Smooth muscle cell of the umbilical artery (primary cell): ENCODE measurements around the gene GALNT5. TPM values are rescaled to one million over a fixed set of nuclear protein-coding genes. Genes with fewer than 3 reads are reported as not detected.

Source experiments
- total RNA-seq: library from RNA; depleted of rRNA; stranded (reverse); fragments of >200 nt; gene quantifications from 2 replicates; pipeline ENCODE4 v1.2.3, GENCODE V29; 2014

The GALNT5 gene, protein sequence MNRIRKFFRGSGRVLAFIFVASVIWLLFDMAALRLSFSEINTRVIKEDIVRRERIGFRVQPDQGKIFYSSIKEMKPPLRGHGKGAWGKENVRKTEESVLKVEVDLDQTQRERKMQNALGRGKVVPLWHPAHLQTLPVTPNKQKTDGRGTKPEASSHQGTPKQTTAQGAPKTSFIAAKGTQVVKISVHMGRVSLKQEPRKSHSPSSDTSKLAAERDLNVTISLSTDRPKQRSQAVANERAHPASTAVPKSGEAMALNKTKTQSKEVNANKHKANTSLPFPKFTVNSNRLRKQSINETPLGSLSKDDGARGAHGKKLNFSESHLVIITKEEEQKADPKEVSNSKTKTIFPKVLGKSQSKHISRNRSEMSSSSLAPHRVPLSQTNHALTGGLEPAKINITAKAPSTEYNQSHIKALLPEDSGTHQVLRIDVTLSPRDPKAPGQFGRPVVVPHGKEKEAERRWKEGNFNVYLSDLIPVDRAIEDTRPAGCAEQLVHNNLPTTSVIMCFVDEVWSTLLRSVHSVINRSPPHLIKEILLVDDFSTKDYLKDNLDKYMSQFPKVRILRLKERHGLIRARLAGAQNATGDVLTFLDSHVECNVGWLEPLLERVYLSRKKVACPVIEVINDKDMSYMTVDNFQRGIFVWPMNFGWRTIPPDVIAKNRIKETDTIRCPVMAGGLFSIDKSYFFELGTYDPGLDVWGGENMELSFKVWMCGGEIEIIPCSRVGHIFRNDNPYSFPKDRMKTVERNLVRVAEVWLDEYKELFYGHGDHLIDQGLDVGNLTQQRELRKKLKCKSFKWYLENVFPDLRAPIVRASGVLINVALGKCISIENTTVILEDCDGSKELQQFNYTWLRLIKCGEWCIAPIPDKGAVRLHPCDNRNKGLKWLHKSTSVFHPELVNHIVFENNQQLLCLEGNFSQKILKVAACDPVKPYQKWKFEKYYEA
- 52.8 and 71.3 TPM in 2 replicates for total RNA-seq

DNA sequence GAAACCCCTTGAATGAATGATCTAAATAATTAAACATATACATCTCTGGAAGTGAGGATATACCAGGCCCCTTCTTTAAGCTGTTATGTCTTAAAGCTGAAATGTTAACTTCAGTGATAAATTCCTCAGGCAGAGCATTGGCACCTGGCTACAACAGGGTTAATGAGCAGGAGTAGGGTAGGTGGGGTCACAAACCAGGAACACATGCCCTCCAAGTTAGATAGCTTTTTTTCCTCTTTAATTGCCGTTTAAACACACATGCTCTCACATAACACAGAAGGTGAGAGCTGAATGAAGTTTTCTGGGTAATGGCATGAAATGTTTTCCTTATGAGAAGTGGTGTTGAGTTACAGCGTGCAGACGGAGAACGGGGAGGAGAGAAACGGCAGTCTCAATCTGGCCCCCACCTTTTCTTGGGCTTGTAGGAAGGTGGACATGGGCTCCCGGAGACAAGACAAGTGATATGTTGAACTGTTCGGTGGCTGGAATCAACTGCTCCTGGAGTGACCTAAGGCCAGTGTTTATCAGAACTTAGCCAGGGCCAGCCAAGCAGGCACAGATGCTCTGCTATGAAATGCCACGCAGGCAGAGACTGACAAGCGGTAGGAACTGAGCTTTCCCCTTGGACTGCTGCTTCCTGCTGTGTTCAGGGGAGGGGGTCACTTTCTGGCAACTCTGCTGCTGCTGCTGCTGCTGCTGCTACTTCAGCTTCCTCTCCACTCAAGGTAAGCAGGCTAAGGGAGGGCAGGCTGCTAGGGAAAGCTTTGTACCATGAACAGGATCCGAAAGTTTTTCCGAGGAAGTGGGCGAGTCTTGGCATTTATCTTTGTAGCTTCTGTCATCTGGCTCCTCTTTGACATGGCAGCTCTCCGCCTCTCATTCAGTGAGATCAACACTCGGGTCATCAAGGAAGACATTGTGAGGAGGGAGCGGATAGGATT is at the start of gene GALNT5:
TSS of gene GALNT5 (plus strand) at position 394 of the 941 bp plus-strand sequence. CDS start at position 772, 378 bp downstream.

DNA sequence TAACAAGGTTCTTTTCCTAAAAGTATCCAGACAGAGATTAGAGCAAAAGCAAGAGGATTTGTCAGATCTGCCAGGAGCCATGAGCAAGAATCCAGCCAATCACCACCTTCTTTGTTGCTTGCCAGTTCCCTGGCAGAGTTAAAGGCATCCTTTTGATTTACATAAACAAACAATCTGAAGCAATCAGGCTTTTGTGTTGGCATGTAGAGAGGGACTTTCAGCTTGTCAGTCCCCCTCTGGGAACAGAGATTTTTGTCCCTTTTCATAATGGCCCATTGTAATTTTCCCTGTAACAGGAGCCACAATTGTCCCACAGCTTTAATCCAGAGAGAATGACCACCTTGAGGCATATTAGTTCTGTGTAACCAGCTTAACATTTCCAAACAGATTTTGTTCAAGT is 68.3 kb downstream of the GALNT5 start, which contains the start of gene ERMN:
TSS of gene ERMN (minus strand) at position 39 of the 400 bp plus-strand sequence. CDS start 182 bp downstream, outside the sequence.

Other genes with a start within 250 kb of the GALNT5 start
- under 0.01 and 0.09 TPM in 2 replicates for gene ERMN, start 68.1 kb downstream of the GALNT5 start, total RNA-seq
- 0.30 TPM in 1 of 2 replicates, not detected in the other for gene CYTIP, start 186.4 kb downstream of the GALNT5 start, total RNA-seq